Left ventricle myocardium inferior (tissue), 1 donor: ENCODE measurements around the gene PPM1H. TPM values are rescaled to one million over a fixed set of nuclear protein-coding genes. Genes with fewer than 3 reads are reported as not detected.
"Not testable (repeated sequence)": the region's sequence is repeated elsewhere in the genome, so short reads cannot be mapped to it uniquely, and the experiment has no call there.

Experiments used
- DNase-seq: peaks from one replicate; pipeline ENCODE4 v3.0.0-alpha.2; 2020
- H3K27ac ChIP-seq: fragments of 200-600 bp; replicated peaks from 2 replicates; pipeline ENCODE4 v1.8.0; 2021
- H3K27me3 ChIP-seq: fragments of 200-600 bp; 2 replicates; pipeline ENCODE4 v1.8.0; 2021; ENCODE audit warnings: low read depth
- H3K36me3 ChIP-seq: fragments of 200-600 bp; 2 replicates; pipeline ENCODE4 v1.8.0; 2021
- H3K4me1 ChIP-seq: fragments of 200-600 bp; 2 replicates; pipeline ENCODE4 v1.8.0; 2021
- H3K4me3 ChIP-seq: fragments of 200-600 bp; 2 replicates; pipeline ENCODE4 v1.8.0; 2021; ENCODE audit warnings: mild to moderate bottlenecking, moderate library complexity
- H3K9me3 ChIP-seq: fragments of 200-600 bp; replicated peaks from 2 replicates; pipeline ENCODE4 v1.8.0; 2021
- CTCF ChIP-seq: fragments of 200-600 bp; IDR thresholded peaks from 2 replicates; pipeline ENCODE4 v1.8.0; 2021; ENCODE audit warnings: antibody characterized with exemption, mild to moderate bottlenecking, borderline replicate concordance
- intact Hi-C: fragments of 100-400 bp; cut with micrococcal nuclease; formaldehyde crosslinking; loops from one replicate; pipeline ENCODE4 v1.11.0; 2022
- total RNA-seq: library from RNA; stranded (reverse); fragmentation: NEBNext Ultra II Directional; extraction: Animal tissue kit (Norgen Biotek cat#: 25700); gene quantifications from one replicate; pipeline ENCODE4 v1.2.1, GENCODE V29; 2021
- donor health status: DM: no; HTN: yes; CAD: no; lungs with severe emphysema.

The PPM1H gene
- total RNA-seq, 1 donor from 2014 or later = 6.0 TPM

GRCh38 chr12:62976110-62976662 is 41.2 kb upstream of the PPM1H start:
- intact Hi-C loops = no loop called here
- no peak for DNase-seq
- no peaks in the 10 kb centered on the region for H3K9me3 ChIP-seq
- no peaks in the 10 kb centered on the region for H3K36me3 ChIP-seq
- no peak overlapping the region for H3K4me3 ChIP-seq
- H3K4me1 ChIP-seq = no peaks in the 10 kb centered on the region
- TF ChIP-seq CTCF = no peak
- H3K27ac ChIP-seq = no peak overlapping the region
- no peaks in the 10 kb centered on the region for H3K27me3 ChIP-seq

- intact Hi-C loops = no loop called here
- TF ChIP-seq CTCF = no peak
- Histone ChIP-seq H3K4me3 (no peak overlapping the region), H3K27ac (no peak overlapping the region), H3K36me3 (no peaks in the 10 kb centered on the region), H3K9me3 (no peaks in the 10 kb centered on the region), H3K4me1 (no peaks in the 10 kb centered on the region), H3K27me3 (no peaks in the 10 kb centered on the region)
- no peak for DNase-seq
Observed at GRCh38 chr12:62971769-62972525, 37.0 kb upstream of the PPM1H start.

- no peak overlapping the region for H3K4me3 ChIP-seq
- no peak for DNase-seq
- no peak for TF ChIP-seq CTCF
- no peaks in the 10 kb centered on the region for H3K36me3 ChIP-seq
- H3K4me1 ChIP-seq = no peaks in the 10 kb centered on the region
- intact Hi-C loops = no loop called here
- no peaks in the 10 kb centered on the region for H3K9me3 ChIP-seq
- H3K27me3 ChIP-seq = no peaks in the 10 kb centered on the region
- H3K27ac ChIP-seq = no peak overlapping the region
Observed at GRCh38 chr12:62969695-62970094, 34.7 kb upstream of the PPM1H start.

- no peaks in the 10 kb centered on the region for H3K9me3 ChIP-seq
- TF ChIP-seq CTCF = no peak
- no peaks in the 10 kb centered on the region for H3K36me3 ChIP-seq
- no peaks in the 10 kb centered on the region for H3K4me1 ChIP-seq
- H3K27me3 ChIP-seq = no peaks in the 10 kb centered on the region
- H3K27ac ChIP-seq = no peak overlapping the region
- H3K4me3 ChIP-seq = no peak overlapping the region
- no peak for DNase-seq
- intact Hi-C loops = no loop called here
Observed at GRCh38 chr12:62967701-62968100, 32.8 kb upstream of the PPM1H start.

- intact Hi-C loops = no loop called here
- DNase-seq = no peak
Observed at GRCh38 chr12:62966990-62967506, 32.1 kb upstream of the PPM1H start.

GRCh38 chr12:62966446-62966989 is 31.6 kb upstream of the PPM1H start:
- H3K4me1 ChIP-seq, DNase-seq, H3K4me3 ChIP-seq, H3K9me3 ChIP-seq, H3K36me3 ChIP-seq, H3K27me3 ChIP-seq, H3K27ac ChIP-seq, intact Hi-C loops: not testable (repeated sequence)

More at GRCh38 chr12:62966990-62967506, 32.1 kb upstream of the PPM1H start:
- H3K4me3 ChIP-seq = no peak overlapping the region
- TF ChIP-seq CTCF = no peak
- no peaks in the 10 kb centered on the region for H3K36me3 ChIP-seq
- H3K4me1 ChIP-seq = no peaks in the 10 kb centered on the region
- H3K27ac ChIP-seq = no peak overlapping the region
- no peaks in the 10 kb centered on the region for H3K9me3 ChIP-seq
- no peaks in the 10 kb centered on the region for H3K27me3 ChIP-seq

GRCh38 chr12:62965700-62966099 is 30.8 kb upstream of the PPM1H start:
- H3K27ac ChIP-seq, H3K36me3 ChIP-seq, H3K4me1 ChIP-seq, DNase-seq, intact Hi-C loops, H3K4me3 ChIP-seq, H3K27me3 ChIP-seq, H3K9me3 ChIP-seq: not testable (repeated sequence)

- H3K9me3 ChIP-seq, H3K36me3 ChIP-seq, intact Hi-C loops, H3K4me1 ChIP-seq, H3K27me3 ChIP-seq, DNase-seq, H3K4me3 ChIP-seq, H3K27ac ChIP-seq: not testable (repeated sequence)
Observed at GRCh38 chr12:62965242-62965641, 30.3 kb upstream of the PPM1H start.
